ENCODE measurements around the gene MRC1.
"Not testable (repeated sequence)": the region's sequence is repeated elsewhere in the genome, so short reads cannot be mapped to it uniquely, and the experiment has no call there.

The MRC1 gene

GRCh38 chr10:17891435-17891834, 82.3 kb downstream of the MRC1 start:
- in situ Hi-C loops (cut with MboI; ENCODE audit: low sequenced_read_pairs), result no loop called here

- in situ Hi-C loops (cut with MboI; ENCODE audit: low sequenced_read_pairs), result no loop called here
Observed at GRCh38 chr10:17904564-17904963, 95.4 kb downstream of the MRC1 start.

GRCh38 chr10:17905491-17905890, 96.3 kb downstream of the MRC1 start:
- in situ Hi-C loops (cut with MboI; ENCODE audit: low sequenced_read_pairs), result no loop called here

DNA sequence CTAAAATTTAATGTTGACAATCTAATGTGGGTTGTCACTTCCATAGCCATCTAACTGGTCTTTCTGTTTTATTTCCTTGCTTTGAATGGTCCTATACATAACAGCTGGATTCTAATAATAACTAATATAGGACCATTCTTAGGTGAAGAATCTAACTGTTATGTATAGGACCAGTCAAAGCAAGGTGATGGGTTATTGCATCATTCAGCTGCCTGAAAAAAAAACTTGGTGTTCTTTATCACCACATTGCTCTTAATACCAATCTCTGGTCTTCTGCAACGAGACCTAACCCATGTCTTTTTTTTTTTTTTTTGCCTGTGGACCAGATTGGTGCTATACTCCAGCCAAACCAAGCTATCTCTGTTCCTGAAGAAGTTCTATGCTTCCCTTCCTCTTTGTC, 96.9 kb downstream of the MRC1 start:
- in situ Hi-C loops (cut with MboI; ENCODE audit: low sequenced_read_pairs), result no loop called here

DNA sequence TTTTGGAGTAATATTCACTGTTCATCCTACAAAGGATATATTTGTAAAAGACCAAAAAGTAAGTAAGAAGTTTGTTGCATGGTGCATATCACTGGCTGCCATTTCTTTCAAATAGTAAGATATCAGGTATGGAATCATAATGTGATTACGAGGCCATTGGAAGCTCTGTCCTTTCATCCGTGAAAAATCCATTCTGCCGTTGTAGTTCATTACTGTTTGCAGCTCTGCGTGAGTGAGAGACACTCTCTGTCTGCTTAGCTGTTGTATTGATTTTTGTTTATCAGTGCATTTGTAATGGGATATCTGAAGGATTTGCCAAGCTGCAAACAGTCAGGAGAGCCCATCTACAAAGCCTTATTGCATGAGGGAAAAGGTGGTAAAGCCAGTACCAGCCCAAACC, 98.5 kb downstream of the MRC1 start:
- in situ Hi-C loops (cut with MboI; ENCODE audit: low sequenced_read_pairs), result no loop called here

- in situ Hi-C loops (cut with MboI; ENCODE audit: low sequenced_read_pairs), result no loop called here
Observed at GRCh38 chr10:17910125-17910789, 101.1 kb downstream of the MRC1 start.

- in situ Hi-C loops (cut with MboI; ENCODE audit: low sequenced_read_pairs), result no loop called here
Observed at GRCh38 chr10:17912754-17913153, 103.6 kb downstream of the MRC1 start.

- in situ Hi-C loops (cut with MboI; ENCODE audit: low sequenced_read_pairs), result no loop called here
Observed at GRCh38 chr10:17913604-17914003, 104.5 kb downstream of the MRC1 start.

DNA sequence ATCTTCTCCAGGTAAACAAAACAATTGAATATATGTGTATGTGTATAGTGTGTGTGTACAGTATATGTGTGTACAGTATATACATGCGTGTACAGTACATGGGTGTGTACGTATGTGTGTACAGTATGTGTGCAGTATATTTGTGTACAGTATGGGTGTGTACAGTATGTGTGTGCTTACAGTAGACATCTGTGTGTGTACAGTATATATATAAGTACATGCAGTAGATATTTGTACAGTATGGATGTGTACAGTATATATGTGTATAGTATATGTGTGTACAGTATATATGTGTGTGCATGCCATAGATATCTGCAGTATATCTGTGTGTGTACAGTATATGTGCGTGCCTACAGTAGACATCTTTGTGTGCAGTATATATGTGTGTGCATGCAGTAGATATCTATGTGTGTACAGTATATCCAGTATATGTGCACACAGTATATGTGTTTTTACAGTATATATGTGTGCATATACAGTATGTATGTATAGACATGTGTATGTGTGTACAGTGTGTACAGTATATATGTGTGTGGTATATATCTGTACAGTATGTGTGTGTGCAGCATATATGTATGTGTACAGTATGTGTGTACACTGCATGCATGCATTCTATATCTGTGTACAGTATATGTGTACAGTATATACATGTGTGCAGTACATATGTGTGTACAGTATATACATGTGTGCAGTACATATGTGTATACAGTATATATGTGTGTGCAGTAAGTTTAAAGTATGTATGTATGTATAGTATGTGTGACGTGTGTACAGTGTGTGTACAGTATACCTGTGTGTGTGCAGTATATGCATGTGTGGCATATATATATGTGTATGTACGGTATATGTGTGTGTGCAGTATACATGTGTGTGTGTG, 105.3 kb downstream of the MRC1 start:
- in situ Hi-C loops (cut with MboI; ENCODE audit: low sequenced_read_pairs), result no loop called here

GRCh38 chr10:17915181-17915580, 106.0 kb downstream of the MRC1 start:
- in situ Hi-C loops (cut with MboI; ENCODE audit: low sequenced_read_pairs), result no loop called here

DNA sequence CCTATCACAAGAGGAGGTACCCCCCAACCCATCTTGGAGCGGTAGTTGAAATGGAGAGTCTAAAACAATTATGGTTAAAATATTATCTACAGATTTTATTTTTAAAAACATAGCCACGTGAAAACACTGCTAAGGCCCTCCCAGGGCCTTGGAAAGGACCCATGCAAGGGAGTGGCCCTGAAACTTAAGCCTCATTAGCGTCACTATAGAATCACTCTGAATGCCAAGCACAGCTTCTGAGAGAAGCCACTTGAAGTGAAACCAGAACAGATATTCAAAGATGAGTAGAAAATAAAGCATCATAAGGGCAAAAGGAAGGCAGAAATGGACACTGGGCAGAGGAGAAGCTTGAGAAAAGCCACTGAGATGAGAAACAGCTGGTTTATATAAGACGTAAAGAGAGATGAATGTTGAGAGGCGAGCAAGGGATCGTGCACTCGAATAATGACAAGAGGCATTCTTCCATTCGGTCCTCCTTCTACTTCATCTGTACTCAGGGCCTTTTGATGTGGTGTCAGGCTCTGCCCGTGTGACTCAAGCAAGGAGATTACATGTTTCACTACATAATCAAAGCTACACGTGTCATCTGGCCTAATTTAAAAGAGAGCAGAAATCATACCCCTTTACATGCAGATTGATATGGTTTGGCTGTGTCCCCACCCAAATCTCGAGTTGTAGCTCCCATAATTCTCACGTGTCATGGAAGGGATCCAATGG, 109.2 kb downstream of the MRC1 start:
- in situ Hi-C loops (cut with MboI; ENCODE audit: low sequenced_read_pairs), result no loop called here

DNA sequence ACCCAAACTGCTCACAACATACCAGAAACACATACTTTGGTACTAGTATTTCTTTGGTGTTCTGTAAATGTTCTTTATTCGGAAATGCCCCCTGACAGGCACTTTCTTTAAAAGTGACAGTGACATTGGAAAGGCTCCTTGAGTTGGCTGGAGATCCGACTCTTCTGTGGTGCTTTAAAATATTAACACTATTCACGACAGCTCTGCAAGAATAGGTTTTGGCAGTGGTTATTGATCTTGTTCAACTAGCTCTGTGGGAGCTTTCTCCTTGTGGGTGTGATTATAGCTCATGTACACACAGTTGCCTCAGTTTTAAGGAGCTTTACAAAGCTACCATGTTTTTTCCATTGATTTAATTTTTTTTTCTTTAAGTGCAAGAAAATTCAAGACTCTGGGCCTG, 112.2 kb downstream of the MRC1 start:
- in situ Hi-C loops (cut with MboI; ENCODE audit: low sequenced_read_pairs), result no loop called here

- in situ Hi-C loops (cut with MboI; ENCODE audit: low sequenced_read_pairs), result no loop called here
Observed at GRCh38 chr10:17923728-17924127, 114.6 kb downstream of the MRC1 start.

- in situ Hi-C loops (cut with MboI; ENCODE audit: low sequenced_read_pairs), result no loop called here
Observed at GRCh38 chr10:17943033-17943745, 134.0 kb downstream of the MRC1 start.

- in situ Hi-C loops (cut with MboI; ENCODE audit: low sequenced_read_pairs), result not testable (repeated sequence)
Observed at GRCh38 chr10:17950269-17950668, 141.1 kb downstream of the MRC1 start.

DNA sequence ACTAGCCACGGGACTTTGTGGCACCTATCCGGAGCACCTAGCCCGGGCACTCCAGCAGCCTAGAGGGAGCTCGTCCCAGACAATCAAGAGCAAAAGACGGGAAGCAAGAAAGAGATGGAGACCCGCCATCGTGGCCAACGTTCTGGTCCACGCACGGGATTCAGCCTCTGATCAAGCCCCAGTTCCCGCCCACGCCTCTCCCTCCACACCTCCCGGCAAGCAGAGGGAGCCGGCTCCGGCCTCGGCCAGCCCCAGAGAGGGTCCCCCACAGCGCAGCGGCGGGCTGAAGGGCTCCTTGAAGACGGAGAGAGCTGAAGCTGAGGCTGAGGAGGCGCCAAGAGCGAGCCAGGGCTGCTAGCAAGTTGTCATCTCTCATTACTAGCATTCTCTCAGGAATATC, 141.6 kb downstream of the MRC1 start:
- in situ Hi-C loops (cut with MboI; ENCODE audit: low sequenced_read_pairs), result no loop called here

DNA sequence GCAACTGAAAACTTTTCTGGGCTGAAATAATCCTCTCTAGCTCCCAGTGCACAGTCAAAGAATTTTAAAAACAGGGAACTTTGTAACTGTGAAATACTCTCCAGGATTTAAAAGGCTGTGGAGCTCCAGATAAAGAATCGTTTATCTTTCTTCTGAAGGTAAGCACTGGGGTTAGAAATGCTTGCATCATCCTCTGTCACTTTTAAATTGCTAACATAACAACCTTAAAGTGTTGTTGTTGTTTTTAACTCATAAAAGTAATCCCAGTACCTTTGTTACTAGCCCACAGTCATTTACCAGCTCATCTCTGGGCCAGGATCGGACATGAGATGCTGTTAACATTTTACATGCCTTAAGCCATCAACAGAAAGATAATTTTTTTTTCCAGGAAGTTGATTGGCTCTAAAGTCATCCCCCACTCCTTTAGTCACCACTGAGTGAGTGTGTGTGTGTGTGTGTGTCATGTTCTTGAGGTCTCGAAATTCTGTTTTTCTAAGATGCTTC, 142.8 kb downstream of the MRC1 start, which contains the start of gene SLC39A12:
SLC39A12 (plus strand) TSS at position 51 of the 504 bp plus-strand sequence. CDS start 1,359 bp downstream, outside the sequence.
- in situ Hi-C loops (cut with MboI; ENCODE audit: low sequenced_read_pairs), result no loop called here

DNA sequence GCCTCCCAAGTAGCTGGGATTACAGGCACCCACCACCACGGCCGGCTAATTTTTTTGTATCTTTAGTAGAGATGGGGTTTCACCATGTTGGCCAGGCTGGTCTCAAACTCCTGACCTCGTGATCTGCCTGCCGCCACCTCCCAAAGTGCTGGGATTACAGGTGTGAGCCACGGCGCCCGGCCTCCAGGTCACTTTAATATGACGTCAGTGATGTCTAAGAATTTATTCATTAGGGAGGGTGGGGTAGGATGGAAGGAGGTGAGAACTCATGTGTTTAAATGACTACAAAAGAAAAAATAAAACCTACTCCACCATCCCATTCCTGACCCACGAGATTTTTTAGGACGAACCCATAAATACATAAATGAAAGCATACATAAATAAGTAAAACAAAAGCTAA, 145.2 kb downstream of the MRC1 start:
- in situ Hi-C loops (cut with MboI; ENCODE audit: low sequenced_read_pairs), result not testable (repeated sequence)

GRCh38 chr10:17954861-17955260, 145.7 kb downstream of the MRC1 start:
- in situ Hi-C loops (cut with MboI; ENCODE audit: low sequenced_read_pairs), result no loop called here

- in situ Hi-C loops (cut with MboI; ENCODE audit: low sequenced_read_pairs), result no loop called here
Observed at GRCh38 chr10:17958049-17958448, 148.9 kb downstream of the MRC1 start.

GRCh38 chr10:17959870-17960269, 150.7 kb downstream of the MRC1 start:
- in situ Hi-C loops (cut with MboI; ENCODE audit: low sequenced_read_pairs), result no loop called here
